Astrocyte of the hippocampus (primary cell): Measurements from ENCODE around the gene WBP11.

Experiments used
- DNase-seq: peaks from one replicate; pipeline ENCODE4 v3.0.0; 2011; ENCODE audit warnings: low read depth, low spot score

WBP11 gene

GRCh38 chr12:14824012-14824634 lies 20.8 kb upstream of the WBP11 start:
- no peak for DNase-seq

GRCh38 chr12:14814014-14814413 lies 10.7 kb upstream of the WBP11 start, which contains the start of gene SMCO3:
TSS of gene SMCO3 (minus strand) at chr12:14814182. CDS start at chr12:14806680, 7,502 bp downstream.
- DNase-seq = no peak

- DNase-seq = no peak
Observed at GRCh38 chr12:14811486-14811885, 8.2 kb upstream of the WBP11 start.

- DNase-seq = peak; percentile 61
Observed at GRCh38 chr12:14810953-14811483, 7.7 kb upstream of the WBP11 start.

GRCh38 chr12:14810167-14810952 lies 7.1 kb upstream of the WBP11 start:
- DNase-seq = no peak

- DNase-seq = no peak
Observed at GRCh38 chr12:14803830-14804160, 517 bp upstream of the WBP11 start.

- no peak for DNase-seq
Observed at GRCh38 chr12:14802721-14803010, 612 bp downstream of the WBP11 start.

GRCh38 chr12:14802247-14802646 lies 1.0 kb downstream of the WBP11 start:
- no peak for DNase-seq

GRCh38 chr12:14795028-14795448 lies 8.2 kb downstream of the WBP11 start:
- no peak for DNase-seq

- DNase-seq = no peak
Observed at GRCh38 chr12:14785568-14785967, 17.7 kb downstream of the WBP11 start.

- no peak for DNase-seq
Observed at GRCh38 chr12:14784471-14784870, 18.8 kb downstream of the WBP11 start.

GRCh38 chr12:14782756-14783155 lies 20.5 kb downstream of the WBP11 start:
- no peak for DNase-seq

GRCh38 chr12:14781563-14781962 lies 21.7 kb downstream of the WBP11 start:
- DNase-seq = no peak

- no peak for DNase-seq
Observed at GRCh38 chr12:14780859-14781258, 22.4 kb downstream of the WBP11 start.

GRCh38 chr12:14779834-14780233 lies 23.4 kb downstream of the WBP11 start:
- DNase-seq = no peak

GRCh38 chr12:14777271-14777670 lies 26.0 kb downstream of the WBP11 start:
- peak; percentile 37 for DNase-seq

- DNase-seq = no peak
Observed at GRCh38 chr12:14776236-14776961, 26.9 kb downstream of the WBP11 start.

GRCh38 chr12:14775636-14775980 lies 27.7 kb downstream of the WBP11 start:
- DNase-seq = no peak

GRCh38 chr12:14774906-14775635 lies 28.2 kb downstream of the WBP11 start:
- peak; percentile 47 for DNase-seq

GRCh38 chr12:14774074-14774905 lies 29.0 kb downstream of the WBP11 start:
- DNase-seq = peak; percentile 97

- no peak for DNase-seq
Observed at GRCh38 chr12:14773685-14774073, 29.6 kb downstream of the WBP11 start.
